HCT116 (cell line): ENCODE data around the gene TMEM238. TPM values are rescaled to one million over a fixed set of nuclear protein-coding genes. Genes with fewer than 3 reads are reported as not detected.

Experiments used
- ATAC-seq: fragments of 200-7000 bp; cut with Tn5 transposase; 2 replicates; pipeline ENCODE4 v1.9.1; 2020; ENCODE audit warnings: mild to moderate bottlenecking, moderate library complexity
- BruUV-seq: library from RNA; stranded (reverse); fragments of 400-500 nt; replicated peaks from 2 replicates; lab custom pipeline; 2021; lab: Mats Ljungman, UMichigan
- CTCF ChIA-PET: fragments of 300-600 bp; sonication (Branson Sonifier 250); formaldehyde crosslinking; loops from one replicate; lab custom pipeline; 2021; ENCODE audit warnings: antibody characterized with exemption; lab: Charles Lee
- POLR2A ChIA-PET: fragments of 300-600, 350-600 bp; sonication (Branson Sonifier 250); formaldehyde crosslinking; loops from one replicate; lab custom pipeline; 2021; ENCODE audit warnings: antibody characterized with exemption; lab: Charles Lee
- RAD21 ChIA-PET, 2 experiments: fragments of 300-600 bp; sonication (Branson Sonifier 250); formaldehyde crosslinking; loops; one replicate each; lab custom pipeline; 2023; ENCODE audit warnings: low total read pairs in 2 of 2; ENCODE audit not compliant: uncharacterized antibody in 2 of 2, unreplicated experiment in 2 of 2, low non-redundant PET in 1 of 2; lab: Charles Lee
- DNase-seq: peaks from one replicate; pipeline ENCODE4 v3.0.0-alpha.2; 2010; ENCODE audit warnings: low read depth, low spot score
- H2AFZ ChIP-seq: fragments of 200-600 bp; shearing (Covaris generic), sonication (generic); 2 replicates; pipeline ENCODE4 v1.6.1; 2017; ENCODE audit warnings: low read depth, mixed run types, mixed read lengths, antibody characterized with exemption, low read length; ENCODE audit not compliant: poor library complexity, severe bottlenecking
- H3K27ac ChIP-seq: 2 replicates; pipeline ENCODE4 v1.5.1; 2012; ENCODE audit warnings: low read depth, low read length
- H3K27me3 ChIP-seq: fragments of 200-600 bp; sonication (generic); 2 replicates; pipeline ENCODE4 v1.6.1; 2016; ENCODE audit warnings: mixed run types, low read length, mixed read lengths; ENCODE audit not compliant: insufficient read depth
- H3K36me3 ChIP-seq, 2 experiments: fragments of 200-500 bp in 1 of 2; fragments of 200-600 bp in 1 of 2; sonication (Bioruptor generic) in 1 of 2; sonication (generic) in 1 of 2; 2 replicates each; pipeline versions ENCODE4 v1.5.1 to v1.6.1; 2014 to 2016; ENCODE audit warnings: low read length in 2 of 2, inconsistent platforms in 1 of 2, mixed read lengths in 1 of 2, mixed run types in 1 of 2; ENCODE audit not compliant: insufficient read depth in 2 of 2, control insufficient read depth in 1 of 2
- H3K4me1 ChIP-seq, 2 experiments: fragments of 200-600 bp in 1 of 2; sonication (generic) in 1 of 2; 2 replicates each; pipeline versions ENCODE4 v1.5.1 to v1.6.1; 2012 to 2017; ENCODE audit warnings: low read length in 2 of 2, inconsistent platforms in 1 of 2, mild to moderate bottlenecking in 1 of 2, mixed read lengths in 1 of 2, mixed run types in 1 of 2, moderate library complexity in 1 of 2; ENCODE audit not compliant: insufficient read depth in 2 of 2, control insufficient read depth in 1 of 2
- H3K4me2 ChIP-seq: fragments of 200-600 bp; sonication (generic); 2 replicates; pipeline ENCODE4 v1.6.1; 2017; ENCODE audit warnings: mixed run types, low read length, mixed read lengths
- H3K4me3 ChIP-seq, 2 experiments: fragments of 200-600 bp in 1 of 2; sonication (generic) in 1 of 2; replicated peaks in 1 of 2; 2 replicates each; pipeline ENCODE4 v1.5.1; 2011 to 2016; ENCODE audit warnings: low read length in 2 of 2, control low read depth in 1 of 2, low read depth in 1 of 2, mild to moderate bottlenecking in 1 of 2, mixed read lengths in 1 of 2, mixed run types in 1 of 2
- H3K79me2 ChIP-seq: fragments of 200-600 bp; sonication (generic); 2 replicates; pipeline ENCODE4 v1.6.1; 2017; ENCODE audit warnings: mild to moderate bottlenecking, mixed run types, low read length, moderate library complexity, mixed read lengths; ENCODE audit not compliant: insufficient read depth
- H3K9ac ChIP-seq: fragments of 200-600 bp; sonication (generic); 2 replicates; pipeline ENCODE4 v1.6.1; 2016; ENCODE audit warnings: low read length, mixed read lengths
- H3K9me2 ChIP-seq: fragments of 200-600 bp; sonication (generic), shearing (Covaris generic); 2 replicates; pipeline ENCODE4 v1.6.1; 2017; ENCODE audit warnings: mixed run types, mild to moderate bottlenecking, moderate library complexity; ENCODE audit not compliant: insufficient read depth
- H3K9me3 ChIP-seq, 2 experiments: fragments of 200-500 bp in 1 of 2; fragments of 200-600 bp in 1 of 2; sonication (Bioruptor generic) in 1 of 2; sonication (generic) in 1 of 2; 2 replicates each; pipeline ENCODE4 v1.6.1; 2014 to 2017; ENCODE audit warnings: low read length in 2 of 2, mixed read lengths in 2 of 2, inconsistent platforms in 1 of 2, low read depth in 1 of 2, mild to moderate bottlenecking in 1 of 2, mixed run types in 1 of 2, moderate library complexity in 1 of 2; ENCODE audit not compliant: control insufficient read depth in 1 of 2, insufficient read depth in 1 of 2
- H4K20me1 ChIP-seq: fragments of 200-600 bp; sonication (generic), shearing (Covaris generic); 2 replicates; pipeline ENCODE4 v1.6.1; 2017; ENCODE audit warnings: mixed run types, mild to moderate bottlenecking, moderate library complexity; ENCODE audit not compliant: insufficient read depth
- ATF3 ChIP-seq: IDR thresholded peaks from 2 replicates; pipeline ENCODE4 v1.6.1; 2012
- CTCF ChIP-seq, 3 experiments: fragments of 200-600 bp in 1 of 3; sonication (generic) in 1 of 3; IDR thresholded peaks in 2 of 3; conservative IDR thresholded peaks in 1 of 3; 2 replicates each; pipeline ENCODE4 v1.5.1; 2012 to 2017; ENCODE audit warnings: low read depth in 2 of 3, low read length in 2 of 3, antibody characterized with exemption in 1 of 3, borderline replicate concordance in 1 of 3, control low read depth in 1 of 3, mild to moderate bottlenecking in 1 of 3, mixed read lengths in 1 of 3, mixed run types in 1 of 3, moderate library complexity in 1 of 3; ENCODE audit not compliant: insufficient read depth in 1 of 3
- FOSL1 ChIP-seq: IDR thresholded peaks from 2 replicates; pipeline ENCODE4 v1.6.1; 2012; ENCODE audit warnings: low read depth
- MAX ChIP-seq: IDR thresholded peaks from 2 replicates; pipeline ENCODE4 v1.6.1; 2012
- POLR2A ChIP-seq: IDR thresholded peaks from 2 replicates; pipeline ENCODE4 v1.7.0; 2011; ENCODE audit warnings: borderline replicate concordance; ENCODE audit not compliant: insufficient read depth, insufficient read length; ENCODE audit errors: extremely low read depth
- POLR2AphosphoS5 ChIP-seq: IDR thresholded peaks from 2 replicates; pipeline ENCODE4 v1.6.1; 2011; ENCODE audit warnings: mild to moderate bottlenecking, low read depth, low read length, moderate library complexity
- RAD21 ChIP-seq: IDR thresholded peaks from 2 replicates; pipeline ENCODE4 v1.6.1; 2012; ENCODE audit warnings: low read depth, mild to moderate bottlenecking
- SIN3A ChIP-seq: IDR thresholded peaks from 2 replicates; pipeline ENCODE4 v1.6.1; 2012; ENCODE audit warnings: low read depth
- SP1 ChIP-seq: IDR thresholded peaks from 2 replicates; pipeline ENCODE4 v1.6.1; 2012; ENCODE audit warnings: low read depth
- YY1 ChIP-seq: IDR thresholded peaks from 2 replicates; pipeline ENCODE4 v1.6.1; 2011; ENCODE audit warnings: low read length, low read depth, moderate library complexity, mild to moderate bottlenecking; ENCODE audit not compliant: insufficient replicate concordance; ENCODE audit errors: extremely low read depth
- ZBTB33 ChIP-seq: IDR thresholded peaks from 2 replicates; pipeline ENCODE4 v1.6.1; 2011; ENCODE audit warnings: mild to moderate bottlenecking, low read length, moderate library complexity; ENCODE audit not compliant: insufficient replicate concordance; ENCODE audit errors: extremely low read depth
- ZFX ChIP-seq: fragments of 450-650 bp; IDR thresholded peaks from 2 replicates; pipeline ENCODE4 v1.6.1; 2017
- intact Hi-C: fragments of 100-400 bp; cut with micrococcal nuclease; formaldehyde crosslinking; loops from 2 replicates; pipeline ENCODE4 v1.10.0; 2022
- total RNA-seq: library from RNA; stranded (reverse); gene quantifications from one replicate; pipeline ENCODE4 v1.2.1, GENCODE V29; 2021; ENCODE audit not compliant: unreplicated experiment

TMEM238 gene
- total RNA-seq, 1 experiment from 2014 or later = 21.0 TPM

GRCh38 chr19:55383279-55384130 is 587 bp downstream of the TMEM238 start:
- Histone ChIP-seq H3K9ac (peak overlapping the region; percentile 94), H3K4me3 (peak overlapping the region; percentile 99 to 100), H2AFZ (no peak overlapping the region), H4K20me1 (peaks cover 22% of the 10 kb centered on the region; the same call in 1 of the 2 replicates), H3K9me2 (no peaks in the 10 kb centered on the region), H3K4me1 (peaks cover 6 to 48% of the 10 kb centered on the region in 2 experiments; a peak in 3 of 4 replicates), H3K4me2 (peak overlapping the region; percentile 99), H3K27ac (peak overlapping the region; percentile 99), H3K9me3 (no peaks in the 10 kb centered on the region), H3K27me3 (no peaks in the 10 kb centered on the region), H3K79me2 (peaks cover 53% of the 10 kb centered on the region), H3K36me3 (peaks cover 13 to 26% of the 10 kb centered on the region in 2 experiments)
- ATAC-seq (peak; percentile 29), DNase-seq (no peak)
- intact Hi-C loops = loop anchor here (2.0 to 5.0 kb wide), 2 partner anchors 45 to 81 kb away; partner anchors contain the start of gene KMT5C
- RAD21 ChIA-PET = interaction anchor here (1.2 kb wide), 2 partner anchors 44 to 124 kb away, joined by 4 read pairs; partner anchors contain the start of genes KMT5C (in 1 of the 2) and PPP6R1 (in 1 of the 2)
- CTCF ChIA-PET = interaction anchor here (1.0 to 1.7 kb wide), 3 partner anchors 56 to 91 kb away, joined by 3 to 12 read pairs (median 3); no protein-coding TSS in a partner anchor
- TSS peak; percentile 54 for BruUV-seq
- TF ChIP-seq SP1 = no peak
- no peak for TF ChIP-seq POLR2A
- POLR2A ChIA-PET = interaction anchor here (1.0 to 2.9 kb wide), 12 partner anchors 8 to 194 kb away, joined by 3 to 13 read pairs (median 6); partner anchors contain the start of genes HSPBP1, PPP6R1 and UBE2S

- H4K20me1 ChIP-seq = peaks cover 13% of the 10 kb centered on the region; the same call in 1 of the 2 replicates
- ChIA-PET RAD21 (no interaction called here), POLR2A (interaction anchor here (0.6 to 2.9 kb wide), 5 partner anchors 9 to 242 kb away, joined by 3 to 13 read pairs (median 3); partner anchors contain the start of genes UBE2S and ZNF784), CTCF (interaction anchor here (1.7 kb wide), 1 partner anchor 81 kb away, joined by 12 read pairs; no protein-coding TSS in a partner anchor)
- DNase-seq = no peak
- peak overlapping the region; percentile 99; the same call in 1 of the 2 replicates for H3K27ac ChIP-seq
- H3K9ac ChIP-seq = peak overlapping the region; percentile 94
- no peak for ATAC-seq
- H3K9me3 ChIP-seq = no peaks in the 10 kb centered on the region
- H3K79me2 ChIP-seq = peaks cover 44% of the 10 kb centered on the region
- H3K9me2 ChIP-seq = no peaks in the 10 kb centered on the region
- no TSS peak for BruUV-seq
- H3K27me3 ChIP-seq = no peaks in the 10 kb centered on the region
- H3K4me2 ChIP-seq = peak overlapping the region; percentile 95
- peaks cover 6 to 39% of the 10 kb centered on the region in 2 experiments; a peak in 3 of 4 replicates for H3K4me1 ChIP-seq
- peak overlapping the region; percentile 61 to 67 for H3K4me3 ChIP-seq
- H3K36me3 ChIP-seq = peaks cover 5 to 17% of the 10 kb centered on the region in 2 experiments; a peak in 3 of 4 replicates
- intact Hi-C loops = loop anchor here (5.0 kb wide), 1 partner anchor 80 kb away; no protein-coding TSS in a partner anchor
- H2AFZ ChIP-seq = no peak overlapping the region
- TF ChIP-seq SIN3A = no peak
- TF ChIP-seq ZBTB33 = no peak
- TF ChIP-seq RAD21 = no peak
- no peak for TF ChIP-seq ATF3
- no peak for TF ChIP-seq MAX
- no peak for TF ChIP-seq YY1
- TF ChIP-seq ZFX = no peak
- TF ChIP-seq FOSL1 = no peak
- no peak for TF ChIP-seq CTCF (IDR thresholded peaks at IDR 0.05 in 2 of 3, conservative IDR thresholded peaks at IDR 0.05 in 1 of 3; ENCODE audit: borderline replicate concordance in 1 of 3, insufficient read depth in 1 of 3, low read depth in 2 of 3, low read length in 2 of 3)
- TF ChIP-seq POLR2AphosphoS5 = no peak
Measured at GRCh38 chr19:55382522-55383054, 1.5 kb downstream of the TMEM238 start.
